IMR-90 (cell line): ENCODE measurements around the gene STX5.

Source experiments
- MXI1 ChIP-seq: IDR thresholded peaks from 2 replicates; pipeline ENCODE4 v1.6.1; 2012; ENCODE audit warnings: low read depth, mild to moderate bottlenecking, low read length, moderate library complexity, borderline replicate concordance
- POLR2A ChIP-seq: IDR thresholded peaks from 2 replicates; pipeline ENCODE4 v1.6.1; 2012; ENCODE audit warnings: mild to moderate bottlenecking, low read depth, low read length
- RAD21 ChIP-seq: IDR thresholded peaks from 2 replicates; pipeline ENCODE4 v1.6.1; 2012; ENCODE audit warnings: low read length, improper control_type of control experiment
- RCOR1 ChIP-seq: IDR thresholded peaks from 2 replicates; pipeline ENCODE4 v1.6.1; 2012; ENCODE audit warnings: mild to moderate bottlenecking, low read length, improper control_type of control experiment; ENCODE audit not compliant: insufficient replicate concordance
- RFX5 ChIP-seq: IDR thresholded peaks from 2 replicates; pipeline ENCODE4 v1.8.0; 2012; ENCODE audit warnings: low read depth, mild to moderate bottlenecking, low read length, moderate library complexity
- TF ChIP-seq, protein P1 (sequence below): conservative IDR thresholded peaks from 2 replicates; pipeline ENCODE4 v1.5.1; 2012; ENCODE audit warnings: mild to moderate bottlenecking, low read depth, low read length, improper control_type of control experiment

DNA sequence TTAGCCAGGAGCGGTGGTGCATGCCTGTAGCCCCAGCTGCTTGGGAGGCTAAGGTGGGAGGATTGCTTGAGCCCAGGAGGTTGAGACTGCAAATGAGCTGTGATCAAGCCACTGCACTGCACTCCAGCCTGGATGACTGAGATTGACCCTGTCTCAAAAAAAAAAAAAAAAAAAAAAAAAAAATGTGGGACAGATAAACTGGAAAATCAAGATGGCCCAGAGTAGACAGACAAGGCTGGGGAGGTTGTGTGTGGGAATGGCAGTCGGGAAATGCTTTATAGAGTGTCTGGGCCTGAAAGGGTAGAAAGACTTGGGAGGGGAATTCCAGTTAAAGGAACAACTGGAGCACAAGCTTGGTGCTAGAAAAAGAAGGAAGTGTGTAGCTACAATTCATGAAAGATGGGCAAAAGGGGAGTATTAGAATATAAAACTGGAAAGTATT lies 25.7 kb upstream of the STX5 start:
- TF ChIP-seq RFX5, result no peak
- TF ChIP-seq, protein P1, sequence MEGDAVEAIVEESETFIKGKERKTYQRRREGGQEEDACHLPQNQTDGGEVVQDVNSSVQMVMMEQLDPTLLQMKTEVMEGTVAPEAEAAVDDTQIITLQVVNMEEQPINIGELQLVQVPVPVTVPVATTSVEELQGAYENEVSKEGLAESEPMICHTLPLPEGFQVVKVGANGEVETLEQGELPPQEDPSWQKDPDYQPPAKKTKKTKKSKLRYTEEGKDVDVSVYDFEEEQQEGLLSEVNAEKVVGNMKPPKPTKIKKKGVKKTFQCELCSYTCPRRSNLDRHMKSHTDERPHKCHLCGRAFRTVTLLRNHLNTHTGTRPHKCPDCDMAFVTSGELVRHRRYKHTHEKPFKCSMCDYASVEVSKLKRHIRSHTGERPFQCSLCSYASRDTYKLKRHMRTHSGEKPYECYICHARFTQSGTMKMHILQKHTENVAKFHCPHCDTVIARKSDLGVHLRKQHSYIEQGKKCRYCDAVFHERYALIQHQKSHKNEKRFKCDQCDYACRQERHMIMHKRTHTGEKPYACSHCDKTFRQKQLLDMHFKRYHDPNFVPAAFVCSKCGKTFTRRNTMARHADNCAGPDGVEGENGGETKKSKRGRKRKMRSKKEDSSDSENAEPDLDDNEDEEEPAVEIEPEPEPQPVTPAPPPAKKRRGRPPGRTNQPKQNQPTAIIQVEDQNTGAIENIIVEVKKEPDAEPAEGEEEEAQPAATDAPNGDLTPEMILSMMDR, result no peak
- TF ChIP-seq MXI1, result no peak
- no peak for TF ChIP-seq POLR2A
- TF ChIP-seq RCOR1, result no peak
- TF ChIP-seq RAD21, result no peak
